NCI-H524 (cell line): ENCODE results near the gene TOPBP1.
"Not testable (repeated sequence)": the region's sequence is repeated elsewhere in the genome, so short reads cannot be mapped to it uniquely, and the experiment has no call there.

Experiments
- DNase-seq, 2 experiments: peaks; one replicate each; lab custom pipeline; 2025; lab: John Stamatoyannopoulos, UW

The TOPBP1 gene

DNA sequence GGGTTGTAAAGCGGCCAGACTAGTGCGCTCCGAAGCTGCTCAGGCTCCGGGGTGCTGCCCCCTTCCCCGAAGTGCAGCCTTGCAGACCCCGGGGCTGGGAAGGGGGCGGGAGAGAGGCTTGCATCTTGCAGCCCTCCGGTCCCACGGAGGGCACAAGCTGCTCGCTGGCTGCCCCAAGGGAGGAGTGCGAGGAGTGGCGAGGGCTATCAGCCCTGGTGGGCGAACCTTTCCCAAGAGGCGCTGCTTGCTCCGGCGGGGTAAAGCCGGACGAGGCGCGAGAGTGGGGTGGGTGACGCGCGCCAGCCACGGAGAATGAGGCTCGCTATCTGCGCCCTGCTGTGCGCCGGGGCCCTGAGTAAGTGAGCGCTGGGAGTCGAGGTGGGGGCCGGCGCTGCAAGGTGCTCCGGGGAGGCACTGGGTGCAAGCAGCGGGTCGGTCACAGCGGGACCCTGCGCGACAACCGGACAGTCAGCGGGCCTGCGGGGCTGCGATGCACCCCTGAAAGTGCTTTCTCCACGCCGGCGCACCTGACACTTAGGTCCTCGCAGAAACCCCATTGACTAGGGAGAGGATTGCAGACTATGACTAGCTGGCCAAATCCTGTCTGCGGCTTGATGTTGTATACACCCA lies 12.7 kb upstream of the TOPBP1 start:
- peak; percentile 12 to 32 for DNase-seq

DNA sequence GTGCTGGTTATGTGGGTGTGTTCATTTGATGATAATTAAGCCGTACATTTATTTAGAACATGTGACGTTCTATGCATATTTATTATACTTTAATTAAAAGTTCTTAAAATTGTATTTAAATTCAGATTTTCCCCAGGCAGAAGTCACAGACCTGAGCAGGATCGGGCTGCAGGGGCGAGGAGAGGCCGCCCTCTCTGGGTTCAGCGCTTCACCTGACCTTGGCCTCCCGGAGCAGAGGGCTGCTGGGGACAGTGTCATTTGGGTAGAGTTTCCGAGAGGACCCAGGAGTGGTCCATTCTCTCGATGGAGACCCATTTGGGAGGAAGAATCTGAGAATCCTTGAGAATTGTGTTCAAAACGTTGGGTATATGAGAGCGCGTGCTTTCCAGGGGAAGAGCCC lies 12.0 kb upstream of the TOPBP1 start:
- DNase-seq = no peak

DNA sequence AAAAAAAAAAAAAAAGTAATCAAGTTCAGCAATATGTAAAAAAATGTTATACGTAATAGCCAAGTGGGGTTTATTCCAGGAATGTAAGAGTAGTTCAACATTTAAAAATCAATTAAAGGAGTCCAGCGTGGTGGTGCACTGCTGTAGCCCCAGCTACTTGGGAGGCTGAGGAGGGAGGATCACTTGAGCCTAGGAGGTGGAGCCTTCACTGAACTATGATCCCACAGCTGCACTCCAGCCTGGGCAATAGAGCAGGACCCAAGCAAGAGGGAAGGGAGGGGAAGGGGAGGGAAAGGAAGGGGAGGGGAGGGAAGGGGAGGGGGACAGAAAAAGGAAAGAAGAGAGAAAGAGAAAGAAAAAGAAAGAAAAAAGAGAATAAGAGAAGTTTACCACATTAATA lies 10.7 kb upstream of the TOPBP1 start:
- DNase-seq = no peak

DNA sequence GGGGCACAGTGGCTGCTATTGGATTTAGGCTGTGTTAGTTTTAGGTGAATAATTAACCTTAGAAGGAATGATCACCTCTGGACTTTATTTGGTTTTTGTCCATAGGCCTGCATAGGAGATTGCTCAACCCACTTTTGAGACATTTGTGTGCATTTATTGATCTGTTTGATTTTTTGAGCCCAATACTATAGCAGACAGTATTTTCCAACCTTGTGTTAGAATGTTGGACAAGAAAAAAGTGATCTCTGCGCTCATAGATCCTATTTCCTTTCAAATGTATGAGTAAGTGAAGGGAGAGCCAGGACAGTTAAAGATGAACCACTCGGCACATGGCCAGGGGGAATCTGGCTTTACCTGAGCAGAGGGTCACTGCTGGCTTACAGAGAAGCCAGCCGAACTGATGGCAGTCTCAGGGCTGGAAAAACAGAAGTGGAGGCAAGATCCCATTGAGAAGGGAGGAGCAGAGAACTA lies 8.8 kb upstream of the TOPBP1 start:
- DNase-seq = no peak

DNA sequence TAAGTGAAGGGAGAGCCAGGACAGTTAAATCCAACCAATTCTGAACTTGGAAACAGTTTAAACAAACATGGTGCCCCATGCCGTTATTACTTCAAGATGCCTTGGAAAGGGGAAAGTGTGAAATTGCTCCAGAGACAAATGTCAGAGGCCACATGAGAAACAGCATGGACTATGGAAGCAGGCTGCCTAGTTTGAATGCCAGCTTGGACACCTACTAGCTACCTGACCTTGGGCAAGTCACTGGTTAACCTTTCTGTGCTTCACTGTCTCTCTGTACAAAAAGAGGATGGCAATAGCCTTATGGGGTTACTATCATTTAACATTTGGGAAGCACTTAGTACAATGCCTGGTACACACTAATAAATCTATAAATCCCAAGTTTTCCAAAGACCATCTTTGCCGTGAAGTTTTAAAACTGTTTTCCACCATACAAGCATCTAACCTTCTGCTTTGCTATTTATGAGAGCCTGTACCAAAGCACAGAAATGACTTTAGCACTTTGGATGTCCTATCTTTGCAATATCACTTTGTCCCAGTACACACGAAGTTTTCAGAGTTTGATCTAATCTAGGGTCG lies 8.3 kb upstream of the TOPBP1 start:
- no peak for DNase-seq

DNA sequence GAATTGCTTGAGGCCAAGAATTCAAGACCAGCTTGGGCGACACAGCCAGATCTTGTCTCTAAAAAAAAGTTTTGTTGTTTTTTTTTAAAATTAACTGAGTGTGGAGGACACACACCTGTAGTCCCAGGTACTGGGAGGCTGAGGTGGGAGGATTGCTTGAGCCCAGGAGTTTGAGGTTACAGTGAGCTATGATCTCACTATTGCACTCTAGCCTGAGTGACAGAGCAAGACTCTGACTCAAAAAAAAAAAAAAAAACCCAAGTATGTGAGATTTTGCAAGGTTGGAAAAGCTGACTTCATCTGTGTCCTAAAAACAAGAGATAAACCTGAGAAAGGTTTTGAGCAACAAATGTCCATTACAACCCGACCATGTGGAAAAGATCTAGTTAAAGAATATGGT lies 5.4 kb upstream of the TOPBP1 start:
- no peak for DNase-seq

DNA sequence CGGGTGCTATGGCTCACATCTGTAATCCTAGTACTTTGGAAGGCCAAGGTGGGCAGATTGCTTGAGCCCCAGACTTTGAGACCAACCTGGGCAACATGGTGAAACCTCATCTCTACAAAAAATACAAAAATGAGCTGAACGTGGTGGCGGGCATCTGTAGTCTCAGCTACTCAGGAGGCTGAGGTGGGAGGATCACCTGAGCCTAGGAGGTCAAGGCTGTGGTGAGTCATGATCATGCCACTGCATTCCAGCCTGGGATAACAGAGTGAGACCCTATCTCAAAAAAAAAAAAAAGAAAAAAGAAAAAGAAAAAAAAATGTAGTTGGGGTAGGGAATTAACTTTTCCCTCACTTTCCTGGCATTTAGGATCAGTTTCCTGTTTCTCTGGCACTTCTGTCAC lies 3.4 kb upstream of the TOPBP1 start:
- not testable (repeated sequence) for DNase-seq

DNA sequence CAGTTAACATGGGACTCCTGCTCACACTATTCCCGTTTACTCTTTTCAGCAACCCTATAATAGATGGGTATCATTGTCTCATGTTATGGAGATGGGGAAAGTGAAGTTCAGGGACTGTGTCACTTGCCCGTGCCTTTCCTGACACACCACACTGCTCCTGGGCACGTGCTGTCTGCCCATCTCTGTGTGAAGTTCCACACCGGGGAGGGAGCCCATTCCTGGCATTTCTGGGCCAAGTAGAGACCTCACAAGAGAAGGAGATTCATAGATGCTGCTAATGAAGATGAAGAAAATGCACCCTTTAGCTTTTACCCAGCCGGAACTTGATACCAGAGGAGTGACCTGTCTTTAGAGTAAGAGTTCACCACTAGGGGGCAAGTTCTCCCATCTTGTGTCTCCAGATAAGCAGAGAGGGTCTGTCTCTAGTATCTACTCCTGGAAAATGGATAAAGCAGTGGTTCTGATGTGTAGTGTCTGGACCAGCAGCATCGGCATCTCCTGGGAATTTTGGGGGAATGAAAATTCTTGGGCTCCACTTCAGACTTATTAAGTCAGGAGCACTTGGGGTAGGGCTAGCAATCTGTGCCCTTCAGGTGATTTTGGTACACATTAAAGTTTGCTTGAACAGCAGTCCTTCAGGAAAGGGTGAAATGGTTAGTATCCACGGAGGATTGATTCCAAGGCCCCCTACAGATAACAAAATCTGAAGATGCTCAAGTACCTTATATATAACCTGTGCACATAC lies 2.0 kb upstream of the TOPBP1 start:
- DNase-seq = peak; percentile 49 to 83

DNA sequence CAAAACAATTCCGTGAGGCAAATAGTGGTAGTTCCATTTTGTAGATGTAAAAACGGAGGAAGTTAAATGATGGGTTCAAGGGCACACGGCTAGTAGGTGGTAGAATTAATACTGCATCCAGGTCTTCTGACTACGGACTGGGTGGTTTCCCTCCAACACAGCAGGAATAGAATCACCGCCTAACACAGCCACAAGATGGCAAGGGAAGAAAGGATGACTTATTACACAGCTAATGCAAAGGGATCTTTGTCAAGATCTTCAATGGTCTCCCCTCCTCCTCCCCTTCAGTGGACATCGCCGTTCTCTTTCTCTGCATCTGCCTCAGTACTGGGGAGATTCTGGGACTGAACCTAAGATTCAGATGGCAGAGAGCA lies 524 bp upstream of the TOPBP1 start:
- peak; percentile 24 to 64 for DNase-seq

DNA sequence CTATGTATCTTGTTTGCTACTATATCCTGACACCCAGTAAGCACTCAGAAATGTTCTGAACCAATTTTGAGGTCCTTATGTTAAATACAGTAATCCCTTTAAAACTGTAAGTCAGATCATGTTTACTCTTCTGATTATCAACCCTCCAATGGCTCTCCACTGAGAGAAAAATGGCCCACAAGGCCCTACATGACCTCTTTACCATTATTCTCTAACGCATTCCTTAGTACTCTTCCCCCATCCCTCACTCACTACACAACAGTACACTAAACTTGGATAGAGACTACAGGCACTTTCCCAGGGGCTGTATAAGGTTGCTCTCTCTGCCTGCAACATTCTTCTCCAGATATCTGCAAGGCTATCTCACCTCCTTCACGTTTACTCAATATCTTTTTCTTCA lies 1.9 kb downstream of the TOPBP1 start:
- DNase-seq = no peak

DNA sequence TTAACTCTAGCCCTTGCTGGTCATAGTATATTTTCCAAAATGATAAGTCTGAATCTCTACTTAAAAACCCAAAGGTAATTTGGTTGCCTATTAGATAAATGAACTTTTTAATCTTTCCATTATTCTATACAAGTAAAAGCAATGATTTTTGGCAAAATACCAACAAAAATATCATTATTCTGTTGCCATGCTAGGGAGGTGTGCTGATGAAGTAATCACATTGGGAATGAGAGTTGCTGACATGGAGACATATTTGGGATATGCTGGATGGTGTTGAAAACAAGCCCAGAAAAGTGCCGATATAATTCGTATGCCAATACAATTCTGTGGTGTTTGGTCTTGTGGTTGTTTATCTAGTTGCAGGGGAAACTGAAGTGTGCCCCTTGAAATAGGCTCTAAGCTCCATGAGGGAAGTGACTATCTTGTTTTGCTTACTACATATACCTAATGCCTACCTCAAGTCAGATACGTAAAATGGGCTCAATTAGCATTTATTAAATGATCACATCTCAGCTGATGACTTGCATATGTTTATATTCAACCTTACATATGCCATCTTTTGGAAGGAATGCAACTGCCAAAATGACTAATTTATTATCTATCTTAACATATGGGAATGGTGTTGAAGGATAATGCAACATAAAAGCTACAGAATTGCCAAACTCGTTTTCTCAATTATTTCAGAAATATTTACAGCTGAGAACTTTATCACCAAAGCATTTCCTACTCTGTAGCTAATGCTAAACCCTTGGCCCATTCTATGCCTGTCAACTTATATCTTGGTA lies 5.8 kb downstream of the TOPBP1 start:
- no peak for DNase-seq

DNA sequence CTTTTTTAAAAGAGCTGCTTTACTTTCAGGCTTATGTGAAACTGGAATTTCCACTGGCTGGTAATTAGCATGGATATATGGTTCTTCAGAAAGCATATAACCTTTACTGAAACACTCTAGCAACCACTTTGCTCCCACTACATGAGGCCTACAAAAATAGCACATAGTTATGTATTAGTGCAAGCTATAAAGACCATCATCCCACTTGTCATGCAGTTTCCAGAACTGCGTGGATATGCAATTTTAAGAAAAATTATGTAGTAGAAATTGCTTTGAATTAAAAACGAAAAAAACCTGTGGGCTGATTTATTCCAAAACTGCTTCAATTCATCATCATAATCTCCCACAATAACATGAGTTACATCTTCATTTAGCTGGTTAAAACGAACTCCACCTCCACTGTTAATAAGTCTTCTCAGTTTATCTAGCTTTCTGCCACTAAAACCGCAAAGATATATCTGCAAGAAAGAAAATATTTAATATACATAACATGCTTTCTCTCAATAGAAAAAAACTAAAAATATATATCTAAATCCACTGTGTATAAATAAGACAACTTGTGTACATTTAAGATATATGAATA lies 12.2 kb downstream of the TOPBP1 start:
- DNase-seq = no peak

DNA sequence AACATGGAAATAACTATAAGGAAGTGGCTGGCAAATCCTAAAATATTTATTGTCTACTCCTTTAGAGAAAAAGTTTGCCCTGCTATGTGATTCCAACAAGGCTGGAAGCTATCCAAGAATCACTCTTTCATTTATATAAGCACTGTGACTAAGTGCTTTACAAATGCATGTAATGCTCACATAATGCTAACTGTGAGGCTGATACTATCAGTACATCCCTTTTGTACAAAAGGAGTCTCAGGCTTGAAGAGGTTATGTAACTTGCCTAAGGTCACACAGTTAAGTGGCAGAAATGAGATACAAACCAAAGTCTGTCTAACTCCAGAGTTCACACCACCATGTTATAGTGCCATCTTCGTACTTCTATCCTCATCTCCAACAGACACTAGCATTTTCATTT lies 17.0 kb downstream of the TOPBP1 start:
- DNase-seq = no peak

DNA sequence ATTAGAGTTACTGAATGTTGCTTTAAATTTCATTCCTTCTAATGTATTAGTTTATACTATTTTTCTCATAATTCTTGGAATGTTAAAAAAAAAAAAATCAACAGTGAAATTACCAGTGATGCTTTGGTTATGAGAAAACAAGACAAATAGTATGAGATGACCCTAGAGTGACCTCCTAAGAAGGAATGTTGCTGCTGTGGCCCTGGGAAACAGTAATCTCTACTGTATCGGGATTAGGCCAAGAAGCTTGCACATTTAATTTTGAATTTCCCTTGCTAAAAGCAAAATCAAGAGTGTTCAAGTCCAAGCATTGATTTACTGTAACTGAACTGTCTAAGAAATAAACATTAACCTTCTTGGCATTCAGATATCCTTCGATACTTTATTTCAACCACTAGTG lies 18.1 kb downstream of the TOPBP1 start:
- no peak for DNase-seq

DNA sequence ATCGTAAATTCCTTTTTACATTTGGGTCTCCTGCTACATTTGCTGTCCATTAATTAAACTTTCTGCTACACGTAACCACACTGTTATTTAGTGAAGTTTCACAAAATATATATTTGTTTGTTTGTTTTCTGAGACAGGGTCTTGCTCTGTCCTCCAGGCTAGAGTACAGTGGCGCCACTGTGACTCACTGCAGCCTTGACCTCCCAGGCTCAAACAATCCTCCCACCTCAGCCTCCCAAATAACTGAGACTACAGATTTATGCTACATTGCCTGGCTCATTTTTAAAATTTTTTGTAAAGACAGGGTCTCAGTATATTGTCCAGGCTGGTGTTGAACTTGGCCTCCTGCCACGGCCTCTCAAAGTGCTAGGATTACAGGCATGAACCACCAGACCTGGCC lies 20.5 kb downstream of the TOPBP1 start:
- no peak for DNase-seq

DNA sequence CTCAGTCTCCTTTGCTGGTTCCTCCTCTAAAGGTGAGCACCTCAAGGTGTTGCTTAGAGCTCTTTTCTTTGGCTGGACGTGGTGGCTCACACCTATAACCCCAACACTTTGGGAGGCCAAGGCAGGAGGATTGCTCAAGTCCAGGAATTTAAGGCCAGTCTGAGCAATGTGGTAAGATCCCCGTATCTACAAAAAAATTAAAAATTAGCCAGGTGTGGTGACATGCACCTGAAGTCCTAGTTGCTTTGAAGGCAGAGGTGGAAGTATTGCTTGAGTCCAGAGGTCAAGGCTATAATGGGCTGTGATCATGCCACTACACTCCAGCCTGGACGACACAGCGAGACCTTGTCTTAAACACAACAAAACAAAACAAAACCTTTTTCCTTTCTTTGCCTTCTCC lies 28.3 kb downstream of the TOPBP1 start:
- DNase-seq = no peak

DNA sequence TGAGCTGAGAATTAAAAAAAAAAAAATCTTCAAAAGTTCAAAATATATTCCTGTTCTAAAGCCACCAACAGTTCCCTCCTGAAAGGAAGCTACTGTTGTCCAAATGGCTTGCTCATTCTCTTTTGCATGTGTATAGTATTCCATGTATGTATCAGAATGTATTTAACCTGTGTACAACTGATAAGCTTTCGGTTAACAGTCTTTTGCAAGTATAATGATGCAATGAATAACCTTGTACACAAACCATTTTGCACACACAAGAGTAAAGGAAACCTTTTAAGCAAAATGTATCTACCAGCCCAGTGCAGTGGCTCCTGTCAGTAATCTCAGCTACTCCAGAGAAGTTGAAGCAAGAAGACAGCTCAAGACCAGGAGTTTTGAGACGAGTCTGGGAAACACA lies 32.6 kb downstream of the TOPBP1 start:
- DNase-seq = no peak

DNA sequence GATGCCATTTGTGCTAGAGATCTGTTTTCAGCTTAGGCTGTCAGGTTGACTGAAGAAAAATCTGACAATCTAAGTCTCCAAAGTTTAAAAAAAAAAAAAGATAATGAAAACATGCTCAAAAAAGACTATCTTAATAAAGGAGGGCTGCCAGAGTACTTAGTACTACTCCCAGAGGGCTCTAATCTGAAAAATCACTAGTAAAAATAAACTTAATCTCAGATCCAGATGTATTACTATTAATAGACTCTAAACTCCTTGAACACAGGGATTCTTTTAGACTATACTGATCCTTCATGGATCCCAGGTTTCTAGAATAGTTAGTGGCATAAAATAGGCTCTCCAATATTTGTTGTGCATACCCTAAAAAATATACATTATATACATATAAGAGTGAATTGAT lies 34.0 kb downstream of the TOPBP1 start:
- DNase-seq = no peak

DNA sequence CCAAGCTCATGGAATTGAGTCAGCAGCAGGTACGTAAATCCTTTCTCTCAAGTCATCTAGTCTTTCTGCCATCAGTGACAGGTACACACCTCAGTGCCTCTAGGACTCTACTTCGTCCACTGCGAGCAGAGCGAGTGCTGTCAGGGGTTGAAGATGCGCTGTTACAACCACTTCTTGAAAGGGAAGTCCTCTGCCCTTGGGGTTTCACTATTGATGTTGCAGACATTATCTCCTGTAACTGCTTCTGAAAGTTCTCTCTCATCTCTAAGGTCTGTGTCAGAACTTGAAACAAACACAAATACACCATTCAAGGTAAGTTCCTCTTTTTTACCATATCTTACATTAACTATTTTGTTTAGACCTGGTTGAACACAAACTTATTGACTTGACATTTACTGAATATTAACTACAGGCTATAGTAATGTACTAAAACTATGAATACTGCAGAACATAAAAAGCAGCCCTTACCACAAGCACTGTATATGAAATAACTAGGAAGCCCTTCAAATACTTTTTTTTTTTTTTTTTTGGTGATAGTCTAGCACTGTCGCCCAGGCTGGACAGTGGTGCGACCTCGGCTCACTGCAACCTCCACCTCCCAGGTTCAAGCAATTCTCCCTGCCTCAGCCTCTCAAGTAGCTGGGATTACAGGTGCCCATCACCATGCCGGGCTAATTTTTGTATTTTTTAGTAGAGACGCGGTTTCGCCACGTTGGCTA lies 41.5 kb downstream of the TOPBP1 start:
- DNase-seq = no peak

DNA sequence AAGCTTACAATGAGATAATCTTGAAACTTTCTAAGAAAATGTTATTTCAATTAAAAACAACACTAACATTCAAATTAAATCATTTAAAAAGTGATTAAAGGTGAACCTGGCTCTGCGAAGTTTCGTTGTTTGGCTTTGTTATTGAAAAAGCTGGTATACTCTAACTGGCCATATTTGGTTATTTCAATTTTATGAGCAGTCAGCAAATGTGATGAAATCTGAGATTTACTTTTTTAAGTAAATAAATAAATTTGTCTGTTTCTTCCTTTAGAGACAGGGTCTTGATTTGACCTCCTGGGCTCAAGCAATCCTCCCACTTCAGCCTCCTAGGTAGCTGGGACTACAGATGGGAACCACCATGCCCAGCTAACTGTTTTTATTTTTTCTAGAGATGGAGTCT lies 50.2 kb downstream of the TOPBP1 start:
- DNase-seq = no peak

DNA sequence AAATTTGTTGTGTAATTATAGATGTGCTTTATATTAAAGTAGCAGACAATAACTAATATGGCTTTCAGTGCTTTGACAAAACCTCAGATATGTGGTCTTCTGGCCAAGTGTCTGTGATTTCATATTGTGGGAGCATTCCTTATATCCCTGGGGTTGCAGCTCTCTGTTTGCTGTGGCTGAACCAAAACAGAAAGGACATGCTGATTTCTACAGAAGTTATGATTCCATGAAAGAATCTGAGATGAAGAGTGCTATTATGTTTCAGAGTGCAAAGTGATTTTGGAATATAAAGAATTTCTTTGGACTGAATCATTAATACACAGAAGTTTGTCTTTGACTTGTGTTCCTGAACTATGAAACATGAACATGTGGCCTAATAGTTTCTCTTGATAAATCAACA lies 51.7 kb downstream of the TOPBP1 start:
- no peak for DNase-seq

DNA sequence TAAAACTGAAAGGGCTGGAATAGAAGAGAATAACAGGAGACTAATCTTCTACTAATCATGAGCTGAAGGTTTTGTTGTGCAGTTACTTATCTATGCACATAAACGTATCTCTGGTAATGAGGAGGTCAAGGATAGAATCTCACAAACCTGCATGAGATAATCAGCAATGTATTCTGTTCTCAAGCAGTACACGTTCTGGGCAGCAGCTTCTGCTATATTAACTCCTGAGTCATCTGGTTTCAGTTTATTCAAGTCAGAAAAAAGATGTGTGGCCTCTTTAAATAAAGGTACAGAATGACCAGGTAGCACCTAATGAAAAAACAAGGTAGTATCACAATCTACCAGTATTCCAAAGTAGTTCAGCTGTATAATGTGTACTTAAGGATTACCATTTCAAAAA lies 53.4 kb downstream of the TOPBP1 start:
- DNase-seq = no peak
